Measurements from ENCODE around the gene DLGAP4. TPM values are rescaled to one million over a fixed set of nuclear protein-coding genes. Genes with fewer than 3 reads are reported as not detected.
A peak's percentile ranks its signal among the peaks of the same experiment; 100 is the strongest.
"Not testable (repeated sequence)": the region's sequence is repeated elsewhere in the genome, so short reads cannot be mapped to it uniquely, and the experiment has no call there.

Gene DLGAP4
- total and polyA plus RNA-seq, 9 donors, result 18.2 to 75.9 (median 53.1) TPM

DNA sequence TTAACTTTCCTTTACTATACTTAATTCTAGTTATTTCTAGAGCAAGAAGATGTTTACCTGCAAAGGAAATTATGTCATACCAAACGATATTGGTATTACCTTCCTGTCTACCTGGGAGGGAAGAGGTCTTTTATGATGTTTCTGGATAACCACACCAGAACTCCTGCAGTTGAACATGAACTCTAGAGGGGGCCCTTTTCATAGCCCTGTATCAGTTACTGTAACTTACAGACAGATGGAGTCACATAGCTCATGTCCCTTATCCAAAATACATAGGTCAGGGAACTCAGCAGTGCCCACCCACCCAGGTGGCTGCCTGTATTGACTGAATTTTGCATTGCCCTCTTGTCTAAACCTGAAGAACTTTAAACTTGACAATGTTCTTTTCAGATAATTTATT lies 200.1 kb downstream of the DLGAP4 start:
- Histone ChIP-seq H3K27ac (no peak overlapping the region), H3K27me3 (no peaks in the 10 kb centered on the region), H3K4me1 (ENCODE audit: insufficient read depth) (no peaks in the 10 kb centered on the region), H3K36me3 (no peaks in the 10 kb centered on the region), H3K4me3 (no peak overlapping the region), H3K9me3 (no peaks in the 10 kb centered on the region)
- intact Hi-C loops (cut with DNase I), result no loop called here
- WGBS, 3 donors, result 51 to 63% (median 60%) methylated on average over 1 of the region's 1 CpG
- TF ChIP-seq EP300 (IDR thresholded peaks at IDR 0.05) (no peak), POLR2A (IDR thresholded peaks at IDR 0.05) (no peak)
- TF ChIP-seq, protein P1, sequence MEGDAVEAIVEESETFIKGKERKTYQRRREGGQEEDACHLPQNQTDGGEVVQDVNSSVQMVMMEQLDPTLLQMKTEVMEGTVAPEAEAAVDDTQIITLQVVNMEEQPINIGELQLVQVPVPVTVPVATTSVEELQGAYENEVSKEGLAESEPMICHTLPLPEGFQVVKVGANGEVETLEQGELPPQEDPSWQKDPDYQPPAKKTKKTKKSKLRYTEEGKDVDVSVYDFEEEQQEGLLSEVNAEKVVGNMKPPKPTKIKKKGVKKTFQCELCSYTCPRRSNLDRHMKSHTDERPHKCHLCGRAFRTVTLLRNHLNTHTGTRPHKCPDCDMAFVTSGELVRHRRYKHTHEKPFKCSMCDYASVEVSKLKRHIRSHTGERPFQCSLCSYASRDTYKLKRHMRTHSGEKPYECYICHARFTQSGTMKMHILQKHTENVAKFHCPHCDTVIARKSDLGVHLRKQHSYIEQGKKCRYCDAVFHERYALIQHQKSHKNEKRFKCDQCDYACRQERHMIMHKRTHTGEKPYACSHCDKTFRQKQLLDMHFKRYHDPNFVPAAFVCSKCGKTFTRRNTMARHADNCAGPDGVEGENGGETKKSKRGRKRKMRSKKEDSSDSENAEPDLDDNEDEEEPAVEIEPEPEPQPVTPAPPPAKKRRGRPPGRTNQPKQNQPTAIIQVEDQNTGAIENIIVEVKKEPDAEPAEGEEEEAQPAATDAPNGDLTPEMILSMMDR (IDR thresholded peaks at IDR 0.05), result no peak
- peak in 1 of 5 donors; percentile 1 for DNase-seq

DNA sequence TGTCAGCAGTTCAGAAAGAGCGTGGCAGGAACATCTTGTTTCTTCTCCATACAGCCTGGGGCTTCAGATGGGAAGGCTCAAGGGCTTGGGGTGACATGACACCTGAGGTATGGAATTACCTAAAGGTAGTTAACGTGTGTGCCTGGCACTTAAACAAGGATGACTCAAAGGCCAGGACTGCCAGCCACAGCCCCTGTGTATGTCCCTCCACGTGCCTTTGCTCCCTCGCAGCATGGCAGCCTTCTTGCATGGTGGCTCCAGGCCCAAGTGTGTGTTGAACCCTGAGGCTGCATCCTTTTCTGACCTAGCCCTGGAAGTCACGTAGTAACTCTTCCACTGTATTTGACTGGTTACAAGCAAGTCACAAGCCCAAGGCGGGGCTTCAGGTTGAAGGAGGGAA lies 201.6 kb downstream of the DLGAP4 start:
- Histone ChIP-seq H3K4me3 (no peak overlapping the region), H3K27me3 (no peaks in the 10 kb centered on the region), H3K9me3 (no peaks in the 10 kb centered on the region), H3K27ac (no peak overlapping the region), H3K4me1 (ENCODE audit: insufficient read depth) (no peaks in the 10 kb centered on the region), H3K36me3 (no peaks in the 10 kb centered on the region)
- no peak for TF ChIP-seq POLR2A (IDR thresholded peaks at IDR 0.05)
- no peak for TF ChIP-seq EP300 (IDR thresholded peaks at IDR 0.05)
- TF ChIP-seq, protein P1 (IDR thresholded peaks at IDR 0.05), result no peak
- 90 to 93% (median 91%) methylated on average over 6 of the region's 6 CpGs for WGBS, 3 donors
- no peak for DNase-seq
- intact Hi-C loops (cut with DNase I), result no loop called here

DNA sequence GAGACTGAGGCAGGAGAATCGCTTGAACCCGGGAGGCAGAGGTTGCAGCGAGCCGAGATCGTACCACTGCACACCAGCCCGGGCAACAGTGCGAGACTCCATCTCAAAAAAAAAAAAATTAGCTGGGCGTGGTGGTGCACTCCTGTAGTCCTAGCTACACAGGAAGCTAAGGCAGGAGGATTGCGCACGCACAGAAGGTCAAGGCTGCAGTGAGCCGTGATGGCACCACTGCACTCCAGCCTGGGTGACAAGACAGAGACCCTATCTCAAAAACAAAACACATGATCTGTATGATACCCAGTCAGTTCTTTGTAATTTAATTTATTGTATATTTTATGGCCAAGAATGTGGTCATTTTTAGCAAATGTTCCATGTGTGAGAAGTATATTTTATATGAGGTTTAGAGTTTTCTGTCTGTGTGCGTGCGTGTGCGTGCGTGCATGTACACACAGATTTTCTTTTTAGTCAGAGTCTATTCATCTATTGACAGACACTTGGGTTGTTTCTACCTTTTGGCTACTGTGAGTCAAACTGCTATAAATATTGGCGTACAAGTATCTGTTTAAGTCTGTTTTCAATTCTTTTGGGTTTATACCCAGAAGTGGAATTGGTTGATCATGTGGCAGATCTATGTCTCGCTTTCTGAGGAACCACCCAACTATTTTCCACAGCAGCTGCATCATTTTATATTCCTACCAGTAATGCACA lies 213.0 kb downstream of the DLGAP4 start:
- 95 to 96% (median 95%) methylated on average over 17 of the region's 17 CpGs for WGBS, 3 donors

DNA sequence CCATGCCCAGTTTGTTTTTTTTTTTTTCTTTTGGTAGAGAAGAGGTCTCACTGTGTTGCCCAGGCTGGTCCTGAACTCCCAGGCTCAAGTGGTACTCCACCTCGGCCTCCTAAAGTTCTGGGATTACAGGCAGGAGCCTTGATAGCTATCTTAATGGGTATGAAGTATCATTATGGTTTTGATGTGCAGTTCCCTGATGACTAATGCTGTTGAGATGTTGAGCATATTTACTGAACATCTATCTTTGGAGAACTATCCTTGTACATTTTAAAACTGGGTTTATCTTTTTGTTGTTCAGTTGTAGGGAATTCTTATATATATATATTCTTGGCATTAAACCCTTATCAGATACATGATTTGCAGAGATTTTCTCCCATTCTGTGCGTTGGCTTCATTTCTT lies 213.8 kb downstream of the DLGAP4 start:
- intact Hi-C loops (cut with DNase I), result no loop called here
- peak overlapping the region in 1 of 2 donors; percentile 82 for H3K27ac ChIP-seq
- no peaks in the 10 kb centered on the region for H3K9me3 ChIP-seq
- no peak for DNase-seq
- H3K4me1 ChIP-seq (ENCODE audit: insufficient read depth), result peaks cover 11% of the 10 kb centered on the region
- no peaks in the 10 kb centered on the region for H3K36me3 ChIP-seq
- H3K27me3 ChIP-seq, result no peaks in the 10 kb centered on the region
- TF ChIP-seq POLR2A (IDR thresholded peaks at IDR 0.05) (no peak), EP300 (IDR thresholded peaks at IDR 0.05) (no peak)
- TF ChIP-seq, protein P1 (IDR thresholded peaks at IDR 0.05), result no peak
- 72 to 83% (median 78%) methylated on average over 2 of the region's 2 CpGs for WGBS, 3 donors
- H3K4me3 ChIP-seq, result no peak overlapping the region

More for the DNA sequence above, 213.0 kb downstream of the DLGAP4 start:
- no peak for DNase-seq
- intact Hi-C loops (cut with DNase I), result no loop called here
- no peaks in the 10 kb centered on the region for H3K36me3 ChIP-seq
- H3K9me3 ChIP-seq, result no peaks in the 10 kb centered on the region
- H3K27ac ChIP-seq, result no peak overlapping the region
- TF ChIP-seq POLR2A (IDR thresholded peaks at IDR 0.05), result no peak
- H3K4me3 ChIP-seq, result no peak overlapping the region
- no peaks in the 10 kb centered on the region for H3K27me3 ChIP-seq
- peaks cover 11% of the 10 kb centered on the region for H3K4me1 ChIP-seq (ENCODE audit: insufficient read depth)

DNA sequence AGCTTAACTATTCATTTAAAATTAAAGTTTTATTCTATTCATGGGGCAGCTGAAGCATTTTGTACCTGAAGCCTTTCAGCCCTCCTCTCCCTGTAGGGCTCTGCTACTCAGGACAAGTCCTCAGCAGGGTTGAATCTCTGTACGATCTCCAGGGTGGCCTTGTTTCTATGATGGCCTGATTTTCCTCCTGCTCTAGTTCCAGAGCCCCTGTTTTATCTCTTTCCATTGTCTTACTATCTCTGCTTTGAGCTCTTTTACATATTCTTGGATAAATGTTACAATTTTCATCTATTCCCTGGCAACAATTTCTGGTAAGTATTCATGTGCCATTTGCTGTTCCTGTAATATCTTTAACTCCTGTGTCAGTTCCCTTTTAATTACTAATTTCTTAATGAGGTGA lies 215.4 kb downstream of the DLGAP4 start:
- TF ChIP-seq POLR2A (IDR thresholded peaks at IDR 0.05), result no peak
- no peak for TF ChIP-seq EP300 (IDR thresholded peaks at IDR 0.05)
- TF ChIP-seq, protein P1 (IDR thresholded peaks at IDR 0.05), result no peak
- Histone ChIP-seq H3K27me3 (no peaks in the 10 kb centered on the region), H3K9me3 (no peaks in the 10 kb centered on the region), H3K4me1 (ENCODE audit: insufficient read depth) (peaks cover 7% of the 10 kb centered on the region), H3K4me3 (no peak overlapping the region), H3K36me3 (no peaks in the 10 kb centered on the region), H3K27ac (peak overlapping the region in 1 of 2 donors; percentile 20)
- no peak for DNase-seq
- WGBS, 3 donors, result 83 to 85% (median 83%) methylated on average over 1 of the region's 1 CpG
- intact Hi-C loops (cut with DNase I), result no loop called here

DNA sequence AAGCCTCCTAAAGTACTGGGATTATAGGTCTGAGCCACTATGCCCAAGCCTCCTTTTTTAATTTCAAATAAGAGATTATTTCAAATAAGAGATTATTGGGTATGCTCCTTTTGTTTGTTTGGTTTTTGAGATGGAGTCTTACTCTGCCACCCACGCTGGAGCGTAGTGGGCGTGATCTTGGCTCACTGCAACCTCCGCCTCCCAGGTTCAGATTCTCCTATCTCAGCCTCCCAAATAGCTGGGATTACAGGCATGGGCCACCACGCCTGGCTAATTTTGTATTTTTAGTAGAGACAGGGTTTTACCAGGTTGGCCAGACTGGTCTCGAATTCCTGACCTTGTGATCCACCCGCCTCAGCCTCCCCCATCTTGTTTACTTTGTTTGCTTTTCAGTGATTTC lies 216.3 kb downstream of the DLGAP4 start:
- H3K4me3 ChIP-seq; H3K36me3 ChIP-seq; DNase-seq; H3K9me3 ChIP-seq; H3K27me3 ChIP-seq; intact Hi-C loops (cut with DNase I); H3K4me1 ChIP-seq (ENCODE audit: insufficient read depth): not testable (repeated sequence)
- H3K27ac ChIP-seq, result peak overlapping the region in 1 of 2 donors; percentile 20
- WGBS, 3 donors, result 77 to 87% (median 79%) methylated on average over 7 of the region's 7 CpGs

All from ovary (tissue), 9 donors.